ENCODE measurements around the gene SULT1C2. TPM values are rescaled to one million over a fixed set of nuclear protein-coding genes. Genes with fewer than 3 reads are reported as not detected.

Gene SULT1C2
- total RNA-seq, 1 donor from 2014 or later: 0.19 TPM

- H3K9me3 Mint-ChIP-seq: no peaks in the 10 kb centered on the region
- no peak for DNase-seq (ENCODE audit: low read depth, low spot score)
- no peak overlapping the region for H3K27ac Mint-ChIP-seq (ENCODE audit: unreplicated experiment)
- H3K27me3 Mint-ChIP-seq (ENCODE audit: low read depth): no peaks in the 10 kb centered on the region
- no peaks in the 10 kb centered on the region for H3K36me3 Mint-ChIP-seq (ENCODE audit: low read depth)
- H3K4me3 Mint-ChIP-seq: no peak overlapping the region
- no peak for TF ChIP-seq CTCF (conservative IDR thresholded peaks at IDR 0.05)
- no peaks in the 10 kb centered on the region for H3K4me1 Mint-ChIP-seq
Observed at GRCh38 chr2:108266218-108266617, 22.5 kb upstream of the SULT1C2 start.

- H3K4me3 Mint-ChIP-seq: no peak overlapping the region
- no peak overlapping the region for H3K27ac Mint-ChIP-seq (ENCODE audit: unreplicated experiment)
- no peak for TF ChIP-seq CTCF (conservative IDR thresholded peaks at IDR 0.05)
- H3K4me1 Mint-ChIP-seq: no peaks in the 10 kb centered on the region
- H3K27me3 Mint-ChIP-seq (ENCODE audit: low read depth): no peaks in the 10 kb centered on the region
- H3K9me3 Mint-ChIP-seq: no peaks in the 10 kb centered on the region
- DNase-seq (ENCODE audit: low read depth, low spot score): no peak
- H3K36me3 Mint-ChIP-seq (ENCODE audit: low read depth): no peaks in the 10 kb centered on the region
Observed at GRCh38 chr2:108267101-108267500, 21.6 kb upstream of the SULT1C2 start.

GRCh38 chr2:108268001-108268400 lies 20.7 kb upstream of the SULT1C2 start:
- no peak for TF ChIP-seq CTCF (conservative IDR thresholded peaks at IDR 0.05)
- Mint-ChIP-seq H3K27me3 (ENCODE audit: low read depth) (no peaks in the 10 kb centered on the region), H3K4me1 (no peaks in the 10 kb centered on the region), H3K27ac (ENCODE audit: unreplicated experiment) (no peak overlapping the region), H3K9me3 (no peaks in the 10 kb centered on the region), H3K4me3 (no peak overlapping the region), H3K36me3 (ENCODE audit: low read depth) (no peaks in the 10 kb centered on the region)
- no peak for DNase-seq (ENCODE audit: low read depth, low spot score)

GRCh38 chr2:108270346-108270745 lies 18.3 kb upstream of the SULT1C2 start:
- Mint-ChIP-seq H3K4me1 (no peaks in the 10 kb centered on the region), H3K4me3 (no peak overlapping the region), H3K9me3 (peaks cover 4% of the 10 kb centered on the region), H3K36me3 (ENCODE audit: low read depth) (no peaks in the 10 kb centered on the region), H3K27ac (ENCODE audit: unreplicated experiment) (no peak overlapping the region), H3K27me3 (ENCODE audit: low read depth) (no peaks in the 10 kb centered on the region)
- no peak for TF ChIP-seq CTCF (conservative IDR thresholded peaks at IDR 0.05)
- DNase-seq (ENCODE audit: low read depth, low spot score): no peak

GRCh38 chr2:108270768-108271506 lies 17.8 kb upstream of the SULT1C2 start:
- H3K36me3 Mint-ChIP-seq (ENCODE audit: low read depth): no peaks in the 10 kb centered on the region
- no peak for DNase-seq (ENCODE audit: low read depth, low spot score)
- no peak for TF ChIP-seq CTCF (conservative IDR thresholded peaks at IDR 0.05)
- H3K4me1 Mint-ChIP-seq: no peaks in the 10 kb centered on the region
- H3K27ac Mint-ChIP-seq (ENCODE audit: unreplicated experiment): no peak overlapping the region
- peaks cover 4% of the 10 kb centered on the region for H3K9me3 Mint-ChIP-seq
- H3K27me3 Mint-ChIP-seq (ENCODE audit: low read depth): no peaks in the 10 kb centered on the region
- H3K4me3 Mint-ChIP-seq: no peak overlapping the region

Data from neural crest cell (in vitro differentiated cells).